Upper lobe of left lung (tissue), 6 donors: ENCODE measurements around the gene PRODH. TPM values are rescaled to one million over a fixed set of nuclear protein-coding genes. Genes with fewer than 3 reads are reported as not detected.
"Not testable (repeated sequence)": the region's sequence is repeated elsewhere in the genome, so short reads cannot be mapped to it uniquely, and the experiment has no call there.

Experiments used
- ATAC-seq, 2 donors: fragments of 200-7000 bp; cut with Tn5 transposase; one replicate each; pipeline ENCODE4 v1.9.1; 2022; ENCODE audit warnings: mild to moderate bottlenecking in 2 of 2, moderate library complexity in 2 of 2; ENCODE audit not compliant: low FRiP score in 2 of 2
- DNase-seq, 2 donors: peaks; one replicate each; pipeline ENCODE4 v3.0.0-alpha.2; 2019 to 2020
- H3K27ac ChIP-seq, 4 donors: fragments of 200-600 bp; sonication (generic); one replicate each; pipeline ENCODE4 v1.5.1; 2016 to 2019
- H3K27me3 ChIP-seq, 4 donors: fragments of 200-600 bp; sonication (generic); one replicate each; pipeline ENCODE4 v1.5.1; 2017 to 2019
- H3K36me3 ChIP-seq, 4 donors: fragments of 200-600 bp; sonication (generic); one replicate each; pipeline ENCODE4 v1.5.1; 2016 to 2019
- H3K4me1 ChIP-seq, 4 donors: fragments of 200-600 bp; sonication (generic); one replicate each; pipeline ENCODE4 v1.5.1; 2018 to 2019
- H3K4me3 ChIP-seq, 4 donors: fragments of 200-600 bp; sonication (generic); one replicate each; pipeline ENCODE4 v1.5.1; 2017 to 2019; ENCODE audit warnings: mild to moderate bottlenecking in 2 of 4, moderate library complexity in 1 of 4
- H3K9me3 ChIP-seq, 4 donors: fragments of 200-600 bp; sonication (generic); one replicate each; pipeline ENCODE4 v1.5.1; 2018 to 2019
- EP300 ChIP-seq, 4 donors: sonication (generic); formaldehyde crosslinking; IDR thresholded peaks; one replicate each; pipeline ENCODE4 v1.5.1; 2017; ENCODE audit warnings: antibody characterized with exemption in 4 of 4, control low read depth in 2 of 4
- POLR2A ChIP-seq, 4 donors: fragments of 450-650 bp; IDR thresholded peaks; one replicate each; pipeline ENCODE4 v1.5.1; 2016 to 2017; ENCODE audit warnings: antibody characterized with exemption in 4 of 4, mild to moderate bottlenecking in 2 of 4
- POLR2AphosphoS5 ChIP-seq, 2 donors: sonication (generic); formaldehyde crosslinking; IDR thresholded peaks; one replicate each; pipeline ENCODE4 v1.5.1; 2017; ENCODE audit warnings: antibody characterized with exemption in 2 of 2
- WGBS, 2 donors: methylation state at CpG; one replicate each; pipeline ENCODE4 v1.1.5; 2017 to 2018; 5-methylcytosine and 5-hydroxymethylcytosine counted together
- total RNA-seq, 6 donors: library from RNA; depleted of rRNA in 4 of 6; stranded (reverse); fragments of >200 nt in 4 of 6; gene quantifications; one replicate each; pipeline versions ENCODE4 v1.1.0 to v1.2.1, GENCODE V29; 2016 to 2021
- TF ChIP-seq, protein P1 (sequence below), 6 experiments: fragments of 450-650 bp in 4 of 6; fragments of 200-600 bp in 2 of 6; sonication (generic) in 2 of 6; IDR thresholded peaks; one replicate each; pipeline ENCODE4 v1.5.1; 2016 to 2019; ENCODE audit warnings: antibody characterized with exemption in 6 of 6
- donor health status: DM: no; HTN: no; CAD: no; lungs with moderate emphysema.
- donor health status: DM: no; HTN: yes; CAD: no; lungs with severe emphysema.

PRODH gene
- total RNA-seq, 6 donors from 2014 or later: 37.1 to 206 (median 91.1) TPM

DNA sequence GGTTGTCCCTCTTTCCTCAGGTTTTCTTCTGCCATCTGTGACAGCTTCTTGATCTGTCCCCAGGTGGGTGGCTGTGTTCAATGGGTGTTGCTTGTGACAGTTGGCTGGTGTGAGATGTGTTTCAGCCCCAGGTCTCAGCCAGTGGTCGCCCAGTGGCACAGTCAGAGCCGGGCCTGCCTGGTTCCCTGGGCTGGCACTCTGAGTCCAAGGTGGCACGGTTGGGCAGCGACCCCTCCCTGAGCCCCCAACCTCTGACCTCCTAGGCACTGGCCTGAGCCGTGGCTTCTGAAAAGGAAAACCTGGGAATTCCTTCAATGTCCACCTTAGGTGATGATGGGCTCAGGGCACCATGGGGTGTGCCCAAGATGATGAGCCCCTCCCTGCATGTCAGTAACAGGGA, 14.0 kb upstream of the PRODH start:
- ATAC-seq (no peak), DNase-seq (peak; percentile 6 to 21)
- 78 to 85% methylated on average over 3 to 5 of the region's 5 CpGs for WGBS, 2 donors
- H3K4me3 ChIP-seq: no peak overlapping the region
- H3K36me3 ChIP-seq: no peaks in the 10 kb centered on the region
- no peaks in the 10 kb centered on the region for H3K9me3 ChIP-seq
- no peaks in the 10 kb centered on the region for H3K4me1 ChIP-seq
- TF ChIP-seq EP300 (IDR thresholded peaks at IDR 0.05) (no peak), POLR2AphosphoS5 (IDR thresholded peaks at IDR 0.05) (no peak), POLR2A (IDR thresholded peaks at IDR 0.05) (no peak)
- TF ChIP-seq, protein P1, sequence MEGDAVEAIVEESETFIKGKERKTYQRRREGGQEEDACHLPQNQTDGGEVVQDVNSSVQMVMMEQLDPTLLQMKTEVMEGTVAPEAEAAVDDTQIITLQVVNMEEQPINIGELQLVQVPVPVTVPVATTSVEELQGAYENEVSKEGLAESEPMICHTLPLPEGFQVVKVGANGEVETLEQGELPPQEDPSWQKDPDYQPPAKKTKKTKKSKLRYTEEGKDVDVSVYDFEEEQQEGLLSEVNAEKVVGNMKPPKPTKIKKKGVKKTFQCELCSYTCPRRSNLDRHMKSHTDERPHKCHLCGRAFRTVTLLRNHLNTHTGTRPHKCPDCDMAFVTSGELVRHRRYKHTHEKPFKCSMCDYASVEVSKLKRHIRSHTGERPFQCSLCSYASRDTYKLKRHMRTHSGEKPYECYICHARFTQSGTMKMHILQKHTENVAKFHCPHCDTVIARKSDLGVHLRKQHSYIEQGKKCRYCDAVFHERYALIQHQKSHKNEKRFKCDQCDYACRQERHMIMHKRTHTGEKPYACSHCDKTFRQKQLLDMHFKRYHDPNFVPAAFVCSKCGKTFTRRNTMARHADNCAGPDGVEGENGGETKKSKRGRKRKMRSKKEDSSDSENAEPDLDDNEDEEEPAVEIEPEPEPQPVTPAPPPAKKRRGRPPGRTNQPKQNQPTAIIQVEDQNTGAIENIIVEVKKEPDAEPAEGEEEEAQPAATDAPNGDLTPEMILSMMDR (IDR thresholded peaks at IDR 0.05): no peak
- no peak overlapping the region for H3K27ac ChIP-seq
- H3K27me3 ChIP-seq: no peaks in the 10 kb centered on the region

DNA sequence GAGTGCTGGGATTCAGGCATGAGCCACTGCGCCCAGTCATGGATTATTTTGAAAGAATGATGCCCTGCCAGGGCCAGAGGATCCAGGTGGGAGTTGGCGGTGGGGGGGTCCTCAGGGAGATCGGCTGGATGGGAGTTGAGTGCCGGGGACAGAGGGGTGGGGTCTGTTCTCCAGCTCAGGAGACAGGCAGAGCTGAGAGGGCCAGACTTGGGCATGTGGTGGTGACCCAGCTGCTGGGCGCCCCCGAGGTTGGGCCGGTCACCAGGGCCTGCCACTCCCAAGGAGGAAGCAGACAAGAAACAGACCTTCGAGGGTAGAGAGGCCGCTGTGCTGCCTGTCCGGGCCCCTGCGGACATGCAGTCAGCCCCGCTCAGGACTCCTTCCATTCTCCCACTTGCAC, 11.8 kb upstream of the PRODH start:
- peak; percentile 15 to 72 for DNase-seq
- 74 to 81% methylated on average over 11 to 12 of the region's 12 CpGs for WGBS, 2 donors
- Histone ChIP-seq H3K36me3 (no peaks in the 10 kb centered on the region), H3K27me3 (no peaks in the 10 kb centered on the region), H3K27ac (no peak overlapping the region), H3K4me1 (no peaks in the 10 kb centered on the region), H3K4me3 (no peak overlapping the region), H3K9me3 (no peaks in the 10 kb centered on the region)
- TF ChIP-seq, protein P1 (IDR thresholded peaks at IDR 0.05): no peak
- no peak for TF ChIP-seq POLR2AphosphoS5 (IDR thresholded peaks at IDR 0.05)
- TF ChIP-seq EP300 (IDR thresholded peaks at IDR 0.05): no peak
- TF ChIP-seq POLR2A (IDR thresholded peaks at IDR 0.05): no peak
- no peak for ATAC-seq

DNA sequence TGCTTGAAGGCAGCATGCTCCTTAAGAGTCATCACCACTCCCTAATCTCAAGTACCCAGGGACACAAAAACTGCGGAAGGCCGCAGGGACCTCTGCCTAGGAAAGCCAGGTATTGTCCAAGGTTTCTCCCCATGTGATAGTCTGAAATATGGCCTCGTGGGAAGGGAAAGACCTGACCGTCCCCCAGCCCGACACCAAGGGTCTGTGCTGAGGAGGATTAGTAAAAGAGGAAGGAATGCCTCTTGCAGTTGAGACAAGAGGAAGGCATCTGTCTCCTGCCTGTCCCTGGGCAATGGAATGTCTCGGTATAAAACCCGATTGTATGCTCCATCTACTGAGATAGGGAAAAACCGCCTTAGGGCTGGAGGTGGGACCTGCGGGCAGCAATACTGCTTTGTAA, 11.0 kb upstream of the PRODH start:
- DNase-seq, H3K9me3 ChIP-seq, H3K27ac ChIP-seq, ATAC-seq, H3K4me3 ChIP-seq, H3K27me3 ChIP-seq, H3K36me3 ChIP-seq, H3K4me1 ChIP-seq: not testable (repeated sequence)
- WGBS, 2 donors: 32 to 47% methylated on average over 5 of the region's 9 CpGs

DNA sequence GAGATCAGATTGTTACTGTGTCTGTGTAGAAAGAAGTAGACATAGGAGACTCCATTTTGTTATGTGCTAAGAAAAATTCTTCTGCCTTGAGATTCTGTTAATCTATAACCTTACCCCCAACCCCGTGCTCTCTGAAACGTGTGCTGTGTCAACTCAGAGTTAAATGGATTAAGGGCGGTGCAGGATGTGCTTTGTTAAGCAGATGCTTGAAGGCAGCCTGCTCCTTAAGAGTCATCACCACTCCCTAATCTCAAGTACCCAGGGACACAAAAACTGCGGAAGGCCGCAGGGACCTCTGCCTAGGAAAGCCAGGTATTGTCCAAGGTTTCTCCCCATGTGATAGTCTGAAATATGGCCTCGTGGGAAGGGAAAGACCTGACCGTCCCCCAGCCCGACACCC, 2.6 kb upstream of the PRODH start:
- 0 to 24% methylated on average over 1 to 5 of the region's 8 CpGs for WGBS, 2 donors
- ATAC-seq, H3K9me3 ChIP-seq: not testable (repeated sequence)

DNA sequence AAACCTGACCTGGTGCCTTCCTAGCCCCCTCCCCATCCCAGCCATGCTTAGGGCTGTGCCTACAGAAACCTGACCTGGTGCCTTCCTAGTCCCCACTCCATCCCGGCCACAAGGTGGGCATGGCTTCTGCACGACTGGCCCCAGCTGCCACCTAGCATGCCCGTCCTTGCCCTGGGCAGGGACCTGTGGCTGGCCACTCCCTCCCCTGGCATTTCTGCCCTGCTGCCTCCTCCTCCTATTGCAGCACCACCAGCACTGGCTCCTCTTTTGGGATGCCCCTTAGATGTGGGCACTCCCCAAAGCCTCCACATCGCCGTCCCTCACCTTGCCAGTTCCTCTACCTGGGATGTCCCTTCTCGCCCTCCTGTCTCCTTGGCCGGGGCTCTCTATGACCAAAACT, 1.4 kb downstream of the PRODH start:
- not testable (repeated sequence) for DNase-seq, H3K4me1 ChIP-seq, H3K9me3 ChIP-seq, H3K27me3 ChIP-seq, H3K36me3 ChIP-seq, H3K27ac ChIP-seq, H3K4me3 ChIP-seq
- no CpG with 5 or more reads among the region's 7 CpGs for WGBS, 2 donors
- peak in 1 of 2 donors; percentile 62 for ATAC-seq

More for the DNA sequence above, 2.6 kb upstream of the PRODH start:
- not testable (repeated sequence) for H3K36me3 ChIP-seq, H3K27ac ChIP-seq, H3K27me3 ChIP-seq, H3K4me1 ChIP-seq, H3K4me3 ChIP-seq
- peak in 1 of 2 donors; percentile 63 for DNase-seq
- TF ChIP-seq EP300 (IDR thresholded peaks at IDR 0.05): peak in 1 of 4 donors; percentile 19

DNA sequence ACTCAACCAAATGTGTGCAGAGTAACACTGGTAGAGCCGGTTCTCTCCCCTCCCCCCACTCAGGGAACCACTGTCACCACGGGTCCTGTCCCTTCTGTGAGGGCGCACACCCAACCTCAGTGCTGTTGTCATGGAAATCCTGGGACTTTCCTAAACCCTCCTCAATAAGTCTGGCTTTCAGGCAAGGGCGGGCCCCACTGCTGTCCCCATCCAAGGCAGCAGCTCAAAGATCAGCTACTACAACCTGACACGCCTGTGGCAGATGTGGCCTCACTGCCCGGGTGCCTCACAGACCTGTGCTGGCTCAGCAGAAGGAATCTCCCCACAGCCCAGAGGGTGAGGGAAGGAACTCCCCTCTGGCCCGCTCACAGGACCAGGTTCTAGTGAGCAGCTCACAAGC, 2.2 kb downstream of the PRODH start:
- Histone ChIP-seq H3K4me3 (no peak overlapping the region), H3K27me3 (no peaks in the 10 kb centered on the region), H3K9me3 (no peaks in the 10 kb centered on the region), H3K27ac (no peak overlapping the region), H3K4me1 (no peaks in the 10 kb centered on the region), H3K36me3 (no peaks in the 10 kb centered on the region)
- TF ChIP-seq, protein P1 (IDR thresholded peaks at IDR 0.05): no peak
- TF ChIP-seq POLR2AphosphoS5 (IDR thresholded peaks at IDR 0.05) (no peak), POLR2A (IDR thresholded peaks at IDR 0.05) (no peak), EP300 (IDR thresholded peaks at IDR 0.05) (no peak)
- DNase-seq: no peak
- ATAC-seq: no peak
- WGBS, 2 donors: no CpG with 5 or more reads among the region's 7 CpGs
